ENCODE results near the gene GYG1. TPM values are rescaled to one million over a fixed set of nuclear protein-coding genes. Genes with fewer than 3 reads are reported as not detected.

Gene GYG1
- total RNA-seq, 2 donors from 2014 or later, result 10.7 to 12.8 TPM

DNA sequence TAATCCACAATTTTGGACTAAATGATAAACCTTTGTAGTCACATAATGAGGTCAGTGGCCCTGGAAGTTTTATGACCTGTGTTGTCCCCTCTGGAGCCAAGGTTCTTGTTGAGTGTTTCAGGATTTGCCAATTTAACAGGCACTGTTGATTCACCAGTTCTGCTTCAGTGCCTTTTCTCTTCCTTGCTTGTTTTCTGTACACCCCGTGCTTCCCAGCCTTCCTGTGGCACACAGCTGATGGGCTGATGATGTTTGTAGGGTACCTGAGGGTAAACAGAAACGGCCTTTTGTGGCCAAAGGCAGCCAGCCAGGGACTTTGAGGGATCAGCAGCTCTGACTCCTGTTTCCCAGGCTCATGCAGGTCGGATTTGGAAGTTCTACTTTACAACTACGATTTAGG lies 13.3 kb downstream of the GYG1 start:
- no peak for DNase-seq (ENCODE audit: low spot score in 2 of 2)
- no peak overlapping the region for H3K27ac Mint-ChIP-seq

DNA sequence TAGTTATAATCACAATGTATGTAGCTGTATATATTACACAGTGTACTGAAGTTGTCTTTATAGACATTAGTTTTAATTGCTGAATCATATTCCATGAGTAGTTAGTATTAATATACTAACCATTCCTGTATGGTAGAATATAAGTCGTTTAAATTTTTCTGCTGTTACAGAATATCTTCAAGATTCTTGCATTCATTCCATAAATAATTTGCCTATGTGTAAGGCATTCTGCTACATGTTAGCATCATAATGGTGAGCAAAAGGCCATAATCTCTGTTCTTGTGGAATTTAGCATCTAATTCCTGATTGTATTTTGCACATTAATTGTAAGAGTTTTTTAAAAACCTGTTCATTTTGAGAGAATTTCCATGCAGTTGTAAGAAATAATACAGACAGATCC lies 14.1 kb downstream of the GYG1 start:
- DNase-seq (ENCODE audit: low spot score in 2 of 2) (no peak), ATAC-seq (no peak)
- no peaks in the 10 kb centered on the region for H3K9me3 Mint-ChIP-seq
- peaks cover 10 to 16% of the 10 kb centered on the region in 2 donors for H3K36me3 Mint-ChIP-seq
- no peak overlapping the region for H3K27ac Mint-ChIP-seq

More for the DNA sequence above, 13.3 kb downstream of the GYG1 start:
- H3K9me3 Mint-ChIP-seq, result no peaks in the 10 kb centered on the region
- peaks cover 10 to 12% of the 10 kb centered on the region in 2 donors for H3K36me3 Mint-ChIP-seq
- ATAC-seq, result no peak

DNA sequence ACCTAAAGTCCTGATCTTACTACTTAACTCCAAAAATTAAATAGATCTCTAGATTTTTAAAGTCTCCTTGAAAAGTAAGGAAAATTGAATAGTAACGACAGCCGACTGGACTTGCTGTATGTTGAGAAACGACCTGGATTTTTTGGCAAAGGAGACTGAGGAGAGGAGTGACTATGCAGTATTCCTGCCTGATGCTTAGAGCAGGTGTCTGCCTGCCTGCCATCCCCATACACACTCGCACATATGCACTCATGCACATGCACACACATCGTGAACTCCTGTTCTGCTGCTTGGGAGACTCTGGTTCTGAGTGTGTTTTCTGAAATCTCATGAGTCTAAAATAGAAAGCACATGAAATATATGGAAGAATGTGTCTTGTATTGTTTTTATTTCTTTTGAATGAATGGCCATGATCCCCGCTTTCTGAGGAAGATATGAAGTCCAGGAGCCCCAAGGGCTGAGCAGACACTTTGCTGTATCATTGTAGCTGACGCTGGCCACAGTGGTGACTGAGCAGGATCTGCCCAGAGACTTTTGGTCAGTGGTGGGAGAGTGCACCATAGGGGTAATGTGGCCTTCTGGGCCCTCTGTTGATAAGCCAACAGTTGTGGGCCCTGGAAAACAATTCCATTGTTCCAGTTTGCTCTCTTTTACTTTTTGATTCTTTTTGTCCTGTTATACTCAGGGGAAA lies 16.4 kb downstream of the GYG1 start:
- ATAC-seq (no peak), DNase-seq (ENCODE audit: low spot score in 2 of 2) (no peak)
- Mint-ChIP-seq H3K27ac (peak overlapping the region in 1 of 2 donors; percentile 58), H3K9me3 (no peaks in the 10 kb centered on the region), H3K36me3 (peaks cover 20 to 27% of the 10 kb centered on the region in 2 donors)

DNA sequence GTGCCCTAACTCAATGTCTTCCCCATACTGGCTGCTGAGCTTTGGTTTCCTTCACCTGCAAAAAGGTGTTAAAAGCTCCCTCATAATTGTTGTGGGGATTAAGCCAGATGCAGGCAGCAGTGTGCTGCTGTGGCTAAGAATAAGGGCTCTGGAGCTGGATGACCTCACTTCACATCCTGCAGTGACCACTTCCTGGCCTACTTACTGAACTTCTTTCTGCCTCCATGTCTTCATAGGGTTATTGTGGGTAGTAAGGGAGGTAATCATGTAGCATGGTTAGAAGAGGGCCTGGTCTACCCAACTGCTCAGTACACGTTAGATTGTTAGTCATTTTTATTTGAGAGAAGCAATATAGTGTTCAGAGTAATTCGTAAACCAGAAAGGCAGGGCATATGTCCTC lies 18.4 kb downstream of the GYG1 start:
- no peak for DNase-seq (ENCODE audit: low spot score in 2 of 2)
- H3K9me3 Mint-ChIP-seq, result no peaks in the 10 kb centered on the region
- ATAC-seq, result peak; percentile 87 to 98
- peaks cover 27 to 34% of the 10 kb centered on the region in 2 donors for H3K36me3 Mint-ChIP-seq
- no peak overlapping the region for H3K27ac Mint-ChIP-seq

DNA sequence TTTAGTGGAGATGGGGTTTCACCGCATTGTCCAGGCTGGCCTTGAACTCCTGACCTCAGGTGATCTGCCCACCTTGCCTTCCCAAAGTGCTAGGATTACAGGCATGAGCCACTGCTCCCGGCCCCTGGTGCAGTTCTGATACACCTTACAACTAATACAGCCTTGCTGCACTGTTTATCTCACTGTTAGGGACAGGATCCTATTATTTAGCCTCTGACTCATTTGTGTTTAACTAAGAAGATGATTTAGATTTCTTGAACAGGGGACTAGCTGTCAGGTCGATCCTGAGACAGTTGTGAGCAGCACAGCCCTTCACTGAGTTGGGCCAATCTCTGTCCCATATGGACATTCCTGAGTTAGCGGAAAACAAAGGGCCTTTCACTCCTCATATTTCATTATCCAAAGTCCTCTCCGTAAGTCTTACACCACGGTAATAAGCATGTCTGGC lies 19.2 kb downstream of the GYG1 start:
- Mint-ChIP-seq H3K27ac (no peak overlapping the region), H3K36me3 (peaks cover 34 to 35% of the 10 kb centered on the region in 2 donors), H3K9me3 (no peaks in the 10 kb centered on the region)
- ATAC-seq, result no peak
- DNase-seq (ENCODE audit: low spot score in 2 of 2), result no peak

DNA sequence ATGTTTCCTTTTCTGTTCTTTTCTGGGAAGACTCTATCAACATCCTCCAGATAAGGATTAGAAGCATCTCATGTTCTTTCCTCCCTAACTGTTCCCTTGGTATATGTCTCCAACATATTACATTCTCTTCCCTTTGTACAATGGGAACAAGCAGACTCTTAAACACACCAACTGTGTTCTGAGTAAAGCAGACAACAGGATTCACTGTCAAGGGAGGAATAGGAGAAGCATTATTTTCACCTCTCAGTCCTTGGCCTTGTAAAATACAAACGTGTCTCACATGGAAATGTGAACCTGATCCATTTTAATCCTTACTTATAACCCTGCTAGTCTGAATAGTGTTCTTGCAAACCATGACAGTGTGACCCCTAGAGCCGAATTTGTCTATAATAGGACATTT lies 19.6 kb downstream of the GYG1 start:
- no peaks in the 10 kb centered on the region for H3K9me3 Mint-ChIP-seq
- no peak overlapping the region for H3K27ac Mint-ChIP-seq
- peaks cover 34 to 37% of the 10 kb centered on the region in 2 donors for H3K36me3 Mint-ChIP-seq
- DNase-seq (ENCODE audit: low spot score in 2 of 2) (no peak), ATAC-seq (no peak)

DNA sequence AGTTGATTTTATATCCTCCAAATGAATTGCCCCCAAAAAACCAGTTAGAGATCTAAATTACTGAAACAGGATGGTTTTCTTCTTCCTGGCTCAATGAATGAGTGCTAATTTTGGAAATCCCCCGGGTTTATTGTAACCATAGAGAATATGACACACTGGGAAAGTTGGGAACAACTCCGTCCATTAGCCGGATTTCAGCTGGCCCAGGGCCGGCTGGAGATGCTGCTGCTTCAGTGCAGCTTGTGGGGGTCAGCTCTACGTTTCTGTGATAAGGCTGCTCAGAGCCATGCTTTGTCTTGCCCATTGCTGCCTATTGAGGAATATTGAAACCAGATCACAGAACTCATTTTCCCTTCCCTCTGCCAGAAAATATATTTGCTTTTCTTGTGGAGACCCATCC lies 20.3 kb downstream of the GYG1 start:
- Mint-ChIP-seq H3K27ac (no peak overlapping the region), H3K36me3 (peaks cover 34 to 37% of the 10 kb centered on the region in 2 donors), H3K9me3 (no peaks in the 10 kb centered on the region)
- DNase-seq (ENCODE audit: low spot score in 2 of 2) (no peak), ATAC-seq (no peak)

DNA sequence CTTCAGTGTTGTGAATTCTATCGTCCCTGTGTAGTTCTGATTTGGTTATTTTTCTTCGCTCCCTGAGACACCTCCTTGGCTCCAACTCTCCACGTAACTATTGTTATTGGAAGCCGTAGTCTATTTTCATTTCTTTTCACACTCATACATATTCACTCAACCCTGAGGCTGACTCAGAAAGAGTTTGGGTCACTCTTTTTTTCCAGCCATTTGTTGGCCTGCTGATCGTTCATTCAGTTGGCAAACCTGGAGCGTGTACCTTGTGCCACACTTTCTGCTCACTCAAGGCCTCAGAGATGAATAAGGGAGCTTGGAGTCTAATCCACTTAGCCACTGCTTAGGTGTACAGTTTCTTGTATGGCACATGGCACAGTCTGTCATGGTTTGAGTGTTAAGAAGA lies 22.4 kb downstream of the GYG1 start:
- no peak overlapping the region for H3K27ac Mint-ChIP-seq
- DNase-seq (ENCODE audit: low spot score in 2 of 2), result no peak
- H3K36me3 Mint-ChIP-seq, result peaks cover 27 to 28% of the 10 kb centered on the region in 2 donors
- no peak for ATAC-seq
- no peaks in the 10 kb centered on the region for H3K9me3 Mint-ChIP-seq

DNA sequence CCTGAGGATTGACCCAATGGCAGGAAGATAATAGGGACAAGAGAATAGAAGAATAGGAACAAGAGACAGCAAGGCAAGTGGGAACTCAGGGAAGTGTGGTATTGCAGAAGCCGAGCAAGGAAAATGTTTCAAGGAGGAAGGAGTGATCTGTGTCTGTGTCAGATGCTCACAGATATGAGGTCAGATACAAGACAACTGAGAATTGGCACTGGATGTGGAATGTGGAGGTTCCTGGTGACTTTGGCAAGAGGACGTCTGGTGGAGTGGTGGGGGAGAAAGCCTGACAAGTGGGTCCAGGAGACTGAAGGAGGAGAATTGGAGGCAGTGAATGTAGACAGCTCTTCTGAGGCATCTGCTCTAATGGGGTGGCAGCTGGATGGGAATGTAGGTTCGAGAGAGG lies 24.1 kb downstream of the GYG1 start:
- Mint-ChIP-seq H3K27ac (peak overlapping the region; percentile 2 to 14), H3K36me3 (peaks cover 18 to 27% of the 10 kb centered on the region in 2 donors), H3K9me3 (no peaks in the 10 kb centered on the region)
- DNase-seq (ENCODE audit: low spot score in 2 of 2) (no peak), ATAC-seq (no peak)

DNA sequence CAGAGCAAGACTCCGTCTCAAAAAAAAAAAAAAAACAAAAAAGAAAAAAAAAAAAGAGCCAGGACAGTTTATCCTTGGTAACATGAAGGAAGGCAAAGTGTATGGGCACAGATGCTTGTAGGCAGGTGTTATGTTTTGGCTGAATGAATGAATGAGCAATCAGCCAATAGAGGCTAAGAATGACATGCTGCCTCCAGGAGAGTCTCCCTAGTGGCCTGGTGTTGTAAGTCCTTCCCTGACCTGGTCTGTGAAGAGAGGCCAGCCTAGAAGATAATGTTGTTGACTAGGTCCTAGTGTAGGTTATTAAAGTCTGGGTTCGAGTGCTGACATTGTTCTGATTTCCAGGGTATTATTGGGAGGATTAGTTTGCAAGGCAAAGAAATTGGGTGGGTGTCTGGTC lies 24.9 kb downstream of the GYG1 start:
- no peak overlapping the region for H3K27ac Mint-ChIP-seq
- ATAC-seq (no peak), DNase-seq (ENCODE audit: low spot score in 2 of 2) (no peak)
- H3K36me3 Mint-ChIP-seq, result peaks cover 12 to 19% of the 10 kb centered on the region in 2 donors
- no peaks in the 10 kb centered on the region for H3K9me3 Mint-ChIP-seq

DNA sequence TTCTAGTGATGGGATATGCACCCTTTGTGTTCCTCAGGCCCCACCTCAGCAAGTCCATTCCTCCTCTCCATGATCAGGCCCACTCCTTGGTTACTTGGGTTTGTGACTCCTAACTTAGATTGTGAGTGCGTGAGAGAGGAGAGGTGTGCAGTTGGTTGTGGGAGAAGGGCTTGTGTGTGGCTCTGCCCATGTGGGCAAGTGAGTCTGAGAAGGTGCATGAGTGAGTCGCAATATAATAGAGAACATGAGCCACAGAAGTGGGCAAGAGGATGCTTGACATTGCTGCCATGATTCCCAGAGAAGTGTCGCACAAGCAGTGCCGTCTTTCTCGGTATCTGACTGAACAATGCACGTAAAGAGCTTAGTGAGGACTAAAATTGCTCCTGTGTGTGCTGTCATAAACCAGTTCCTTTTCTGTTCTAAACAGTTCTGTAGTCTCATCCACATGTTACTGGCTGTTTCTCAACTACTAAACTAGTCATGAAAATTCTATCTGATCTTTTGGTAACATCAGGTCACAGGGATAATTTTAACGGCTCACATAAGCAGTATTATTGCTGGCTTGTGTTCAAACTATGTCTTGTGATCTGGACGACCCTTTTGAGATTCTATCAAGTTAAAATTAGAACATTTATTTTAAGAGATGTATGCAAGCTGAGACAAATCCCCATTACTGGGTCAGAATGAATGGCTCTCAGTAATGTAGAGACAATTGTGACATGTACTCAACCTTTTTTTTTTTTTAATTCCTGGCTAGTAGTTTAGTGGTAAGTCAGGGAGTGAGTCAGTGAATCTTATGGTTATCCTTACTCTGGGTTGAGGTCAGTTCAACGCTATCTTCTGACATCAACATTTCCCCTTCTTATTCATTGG lies 25.6 kb downstream of the GYG1 start:
- Mint-ChIP-seq H3K9me3 (no peaks in the 10 kb centered on the region), H3K36me3 (peaks cover 7 to 16% of the 10 kb centered on the region in 2 donors), H3K27ac (no peak overlapping the region)
- peak; percentile 54 to 65 for ATAC-seq
- DNase-seq (ENCODE audit: low spot score in 2 of 2), result no peak

DNA sequence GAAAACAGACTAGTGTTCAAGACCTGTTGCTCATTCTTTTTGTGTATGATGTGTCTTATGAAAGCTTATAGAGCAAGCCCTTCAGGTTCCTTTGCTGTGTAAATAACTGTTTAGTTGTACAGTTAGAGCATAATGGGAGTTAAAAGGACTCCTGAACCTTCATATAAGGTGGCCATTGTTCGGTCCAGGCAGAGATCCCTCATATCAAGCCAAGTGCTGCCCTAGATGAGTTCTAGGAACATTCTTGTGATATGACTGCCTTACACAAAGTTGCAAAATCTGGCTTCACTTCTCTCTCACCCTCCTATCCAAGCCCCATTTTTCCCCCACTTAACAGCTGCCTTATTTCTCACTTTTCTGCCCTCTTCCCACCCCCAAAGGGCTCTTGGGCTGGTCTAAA lies 26.9 kb downstream of the GYG1 start:
- no peak for ATAC-seq
- DNase-seq (ENCODE audit: low spot score in 2 of 2), result no peak
- Mint-ChIP-seq H3K27ac (no peak overlapping the region), H3K36me3 (peaks cover 8 to 16% of the 10 kb centered on the region in 2 donors), H3K9me3 (no peaks in the 10 kb centered on the region)

DNA sequence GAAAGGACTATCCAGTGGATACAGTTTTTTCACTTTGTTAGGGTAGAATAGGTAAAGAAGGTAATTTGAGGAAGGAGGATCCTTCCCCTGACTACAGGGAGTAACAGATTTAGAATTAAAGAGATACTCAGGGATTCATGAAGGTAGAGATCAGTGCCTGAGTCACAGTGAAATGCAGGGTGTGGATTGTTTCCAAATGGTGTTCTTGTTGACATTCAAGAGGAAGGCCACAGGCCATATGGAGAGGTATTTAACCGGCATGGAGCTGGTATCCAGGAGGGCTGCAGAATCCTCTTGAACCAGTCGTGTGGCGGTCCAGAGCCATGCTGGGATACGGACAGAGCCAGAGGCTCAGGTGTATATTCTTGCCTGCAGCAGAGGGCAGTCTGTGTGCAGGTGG lies 28.2 kb downstream of the GYG1 start:
- ATAC-seq (no peak), DNase-seq (ENCODE audit: low spot score in 2 of 2) (no peak)
- peaks cover 0 to 6% of the 10 kb centered on the region in 2 donors for H3K9me3 Mint-ChIP-seq

DNA sequence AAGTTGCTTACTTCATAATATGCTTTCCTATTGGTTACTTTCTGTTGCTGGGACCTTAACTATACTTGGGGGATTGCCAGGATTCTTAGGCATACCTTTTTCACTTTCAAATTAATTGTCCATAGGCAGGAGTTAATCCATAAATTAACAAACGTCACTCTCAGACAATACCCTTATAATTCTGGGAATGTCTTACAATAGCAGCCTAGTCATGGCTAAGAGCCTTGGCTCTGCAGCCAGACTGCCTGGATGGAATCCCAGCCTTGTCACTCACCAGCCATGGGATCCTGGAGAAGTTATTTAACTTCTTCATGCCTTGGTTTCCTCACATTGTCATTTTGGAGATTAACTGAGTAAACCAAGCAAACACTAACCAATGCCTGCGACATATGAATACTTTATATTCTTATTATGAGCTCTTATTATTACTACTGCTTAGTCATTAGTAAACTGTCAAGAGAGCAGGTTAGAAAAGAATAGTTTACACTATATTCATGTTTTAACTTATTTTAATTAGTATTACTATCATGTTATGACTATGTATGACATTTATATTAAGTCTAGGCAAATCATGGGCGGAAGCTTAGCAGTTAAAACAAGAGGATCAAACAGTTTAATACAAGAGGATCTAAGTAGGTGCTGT lies 29.0 kb downstream of the GYG1 start:
- Mint-ChIP-seq H3K36me3 (peaks cover 17 to 22% of the 10 kb centered on the region in 2 donors), H3K27ac (no peak overlapping the region), H3K9me3 (peaks cover 0 to 11% of the 10 kb centered on the region in 2 donors)
- ATAC-seq, result no peak
- DNase-seq (ENCODE audit: low spot score in 2 of 2), result no peak

More for the DNA sequence above, 28.2 kb downstream of the GYG1 start:
- no peak overlapping the region for H3K27ac Mint-ChIP-seq
- H3K36me3 Mint-ChIP-seq, result peaks cover 14 to 16% of the 10 kb centered on the region in 2 donors

DNA sequence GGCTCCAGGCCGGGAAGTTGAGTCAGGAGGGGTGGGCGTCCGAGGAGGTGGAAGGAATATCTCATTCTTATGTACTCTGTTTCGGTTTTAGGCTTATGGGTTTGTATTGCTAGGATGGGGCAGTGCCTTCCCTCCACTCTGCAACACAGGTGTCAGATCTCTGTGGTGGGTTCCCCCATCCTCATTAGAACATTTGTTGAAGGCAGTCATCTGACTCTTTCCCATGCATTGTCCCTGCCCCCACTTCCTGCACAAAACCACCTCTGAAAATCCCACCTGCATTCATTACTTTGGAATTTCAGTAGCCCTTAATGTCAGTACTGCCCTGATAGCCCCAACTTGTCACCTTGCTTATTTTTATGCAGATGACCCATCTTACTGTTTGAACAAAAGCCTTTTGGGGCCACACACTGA lies 29.5 kb downstream of the GYG1 start:
- H3K36me3 Mint-ChIP-seq, result peaks cover 13 to 22% of the 10 kb centered on the region in 2 donors
- DNase-seq (ENCODE audit: low spot score in 2 of 2) (no peak), ATAC-seq (peak; percentile 57 to 61)
- peaks cover 0 to 11% of the 10 kb centered on the region in 2 donors for H3K9me3 Mint-ChIP-seq
- no peak overlapping the region for H3K27ac Mint-ChIP-seq

DNA sequence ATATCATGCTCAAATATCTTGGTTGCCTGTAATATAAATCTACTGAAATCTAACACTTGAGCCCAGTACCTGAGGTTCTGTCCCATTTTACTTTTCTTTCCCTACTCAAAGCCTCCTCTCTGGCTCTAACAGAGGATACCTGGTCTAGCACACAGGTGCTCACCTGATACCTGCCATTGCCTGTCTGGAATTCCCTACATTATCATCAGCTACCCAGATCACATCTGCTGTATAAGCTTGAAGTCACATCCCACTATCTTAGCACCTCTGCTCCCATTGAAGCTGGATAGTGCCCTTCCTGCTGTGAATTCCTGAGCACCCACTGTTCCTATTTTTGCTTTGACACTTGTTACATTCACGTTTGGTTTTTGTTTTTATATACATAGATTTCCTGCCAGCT lies 30.5 kb downstream of the GYG1 start:
- Mint-ChIP-seq H3K27ac (no peak overlapping the region), H3K36me3 (peaks cover 13 to 26% of the 10 kb centered on the region in 2 donors), H3K9me3 (peaks cover 0 to 11% of the 10 kb centered on the region in 2 donors)
- DNase-seq (ENCODE audit: low spot score in 2 of 2), result no peak
- ATAC-seq, result no peak

DNA sequence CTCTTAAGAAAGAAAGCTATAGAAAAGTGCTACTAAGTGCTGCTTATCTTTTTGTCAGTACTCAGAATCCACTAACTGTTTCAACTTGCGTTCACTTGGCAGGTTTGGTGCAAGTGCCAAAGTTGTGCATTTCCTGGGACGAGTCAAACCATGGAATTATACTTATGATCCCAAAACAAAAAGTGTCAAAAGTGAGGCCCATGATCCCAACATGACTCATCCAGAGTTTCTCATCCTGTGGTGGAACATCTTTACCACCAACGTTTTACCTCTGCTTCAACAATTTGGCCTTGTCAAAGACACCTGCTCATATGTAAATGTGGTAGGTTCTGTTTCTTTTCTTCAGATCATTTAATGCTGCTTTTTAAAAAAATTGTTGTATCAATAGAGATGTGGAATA lies 32.6 kb downstream of the GYG1 start:
- Mint-ChIP-seq H3K9me3 (peaks cover 0 to 11% of the 10 kb centered on the region in 2 donors), H3K27ac (no peak overlapping the region), H3K36me3 (peaks cover 13 to 28% of the 10 kb centered on the region in 2 donors)
- DNase-seq (ENCODE audit: low spot score in 2 of 2) (no peak), ATAC-seq (no peak)
